GM23338 (cell line): ENCODE results near the gene PXDN. TPM values are rescaled to one million over a fixed set of nuclear protein-coding genes. Genes with fewer than 3 reads are reported as not detected.
"Not testable (repeated sequence)": the region's sequence is repeated elsewhere in the genome, so short reads cannot be mapped to it uniquely, and the experiment has no call there.

Experiments used
- ATAC-seq: fragments of 200-7000 bp; cut with Tn5 transposase; 3 replicates; pipeline ENCODE4 v1.9.1; 2020
- DNase-seq: peaks from one replicate; pipeline ENCODE4 v3.0.0-alpha.2; 2015; ENCODE audit warnings: low spot score
- H2AFZ ChIP-seq: fragments of 200-600 bp; sonication (generic); 2 replicates; pipeline ENCODE4 v1.8.0; 2016; ENCODE audit warnings: antibody characterized with exemption, mild to moderate bottlenecking, moderate library complexity
- H3F3A ChIP-seq: fragments of 200-600 bp; sonication (generic); replicated peaks from 2 replicates; pipeline ENCODE4 v1.8.0; 2017; ENCODE audit warnings: antibody characterized with exemption, mixed run types, low read depth
- H3K27ac ChIP-seq: fragments of 200-600 bp; sonication (generic); 2 replicates; pipeline ENCODE4 v1.6.1; 2016; ENCODE audit warnings: low read depth
- H3K27me3 ChIP-seq: fragments of 200-600 bp; sonication (generic); 2 replicates; pipeline ENCODE4 v1.8.0; 2016; ENCODE audit warnings: mild to moderate bottlenecking, mixed run types, moderate library complexity; ENCODE audit not compliant: insufficient read depth
- H3K36me3 ChIP-seq: fragments of 200-600 bp; sonication (generic); 2 replicates; pipeline ENCODE4 v1.8.0; 2016; ENCODE audit warnings: mild to moderate bottlenecking; ENCODE audit not compliant: insufficient read depth
- H3K4me1 ChIP-seq: fragments of 200-600 bp; sonication (generic); 2 replicates; pipeline ENCODE4 v1.8.0; 2016; ENCODE audit warnings: mild to moderate bottlenecking, moderate library complexity; ENCODE audit not compliant: insufficient read depth
- H3K4me2 ChIP-seq: fragments of 200-600 bp; sonication (generic); 2 replicates; pipeline ENCODE4 v1.7.1; 2017; ENCODE audit warnings: mixed run types
- H3K4me3 ChIP-seq: fragments of 200-600 bp; sonication (generic); 2 replicates; pipeline ENCODE4 v1.6.1; 2016; ENCODE audit warnings: mixed run types
- H3K79me2 ChIP-seq: fragments of 200-600 bp; sonication (generic); replicated peaks from 2 replicates; pipeline ENCODE4 v1.8.0; 2017; ENCODE audit warnings: mild to moderate bottlenecking; ENCODE audit not compliant: insufficient read depth
- H3K9me2 ChIP-seq: fragments of 200-600 bp; sonication (generic); 2 replicates; pipeline ENCODE4 v1.8.0; 2017; ENCODE audit not compliant: insufficient read depth
- H4K20me1 ChIP-seq: fragments of 200-600 bp; sonication (generic); replicated peaks from 2 replicates; pipeline ENCODE4 v1.8.0; 2017; ENCODE audit warnings: mild to moderate bottlenecking; ENCODE audit not compliant: insufficient read depth
- H3K27ac Mint-ChIP-seq: 2 replicates; pipeline ENCODE4 v1.8.0; 2020; ENCODE audit warnings: inconsistent platforms, mild to moderate bottlenecking, moderate library complexity, mixed read lengths
- H3K27me3 Mint-ChIP-seq: 3 replicates; pipeline ENCODE4 v1.8.0; 2022; ENCODE audit warnings: low read depth, mild to moderate bottlenecking, moderate library complexity, mixed read lengths, inconsistent platforms; ENCODE audit not compliant: insufficient read depth, poor library complexity
- H3K36me3 Mint-ChIP-seq: 3 replicates; pipeline ENCODE4 v1.8.0; 2021; ENCODE audit warnings: low read depth, mild to moderate bottlenecking, inconsistent platforms, moderate library complexity, mixed read lengths
- H3K4me1 Mint-ChIP-seq: 3 replicates; pipeline ENCODE4 v1.8.0; 2020; ENCODE audit warnings: mild to moderate bottlenecking, inconsistent platforms, mixed read lengths
- H3K4me3 Mint-ChIP-seq: 3 replicates; pipeline ENCODE4 v1.8.0; 2021; ENCODE audit warnings: moderate library complexity, mild to moderate bottlenecking, inconsistent platforms, mixed read lengths
- H3K9me3 Mint-ChIP-seq: 3 replicates; pipeline ENCODE4 v1.8.0; 2020; ENCODE audit warnings: moderate library complexity, mild to moderate bottlenecking, inconsistent platforms, mixed read lengths
- CREB1 ChIP-seq: fragments of 250-450 bp; sonication (Bioruptor Pico); IDR thresholded peaks from 2 replicates; pipeline ENCODE4 v1.5.0; 2020; ENCODE audit warnings: low read depth, mild to moderate bottlenecking, moderate library complexity
- CTCF ChIP-seq, 2 experiments: fragments of 200-600 bp in 1 of 2; sonication (generic) in 1 of 2; conservative IDR thresholded peaks; 2 replicates each; pipeline versions ENCODE4 v1.5.1 to v1.6.1; 2016 to 2017; ENCODE audit warnings: antibody characterized with exemption in 2 of 2, low read depth in 2 of 2, mild to moderate bottlenecking in 2 of 2, moderate library complexity in 1 of 2
- ETS1 ChIP-seq: IDR thresholded peaks from 2 replicates; pipeline ENCODE4 v1.6.1; 2016; ENCODE audit warnings: antibody characterized with exemption
- EZH2 ChIP-seq: fragments of 200-600 bp; sonication (generic); IDR thresholded peaks from one replicate; pipeline ENCODE4 v1.8.0; 2017; ENCODE audit warnings: antibody characterized with exemption, mild to moderate bottlenecking, low read depth; ENCODE audit not compliant: unreplicated experiment
- JUNB ChIP-seq: IDR thresholded peaks from one replicate; pipeline ENCODE4 v1.6.1; 2016; ENCODE audit warnings: antibody characterized with exemption; ENCODE audit not compliant: unreplicated experiment
- NANOG ChIP-seq: IDR thresholded peaks from 2 replicates; pipeline ENCODE4 v1.6.1; 2016; ENCODE audit warnings: antibody characterized with exemption, borderline replicate concordance
- REST ChIP-seq: IDR thresholded peaks from one replicate; pipeline ENCODE4 v1.6.1; 2018; ENCODE audit warnings: antibody characterized with exemption; ENCODE audit not compliant: unreplicated experiment
- ZNF331 ChIP-seq: fragments of 250-450 bp; sonication (Bioruptor Pico); IDR thresholded peaks from 2 replicates; pipeline ENCODE4 v1.5.0; 2020; ENCODE audit warnings: low read depth, mild to moderate bottlenecking, moderate library complexity
- polyA plus RNA-seq: library from polyadenylated mRNA; unstranded; fragments of >200 nt; fragmentation: Nextera tagmentation; extraction: Ambion mirVana; gene quantifications from 2 replicates; pipeline ENCODE4 v1.2.1, GENCODE V29; 2016
- total RNA-seq: library from RNA; depleted of rRNA; stranded (reverse); fragments of >200 nt; shearing (Covaris generic); gene quantifications from 2 replicates; pipeline ENCODE4 v1.2.3, GENCODE V29; 2014

Gene PXDN
- total and polyA plus RNA-seq, 2 experiments from 2014 or later: 42.2 to 225 TPM

GRCh38 chr2:1733298-1733697 is 11.0 kb downstream of the PXDN start:
- not testable (repeated sequence) for H3K4me3 Mint-ChIP-seq, H3K27me3 Mint-ChIP-seq, H3K27ac Mint-ChIP-seq, H3K9me2 ChIP-seq, H3K36me3 ChIP-seq, H3K27ac ChIP-seq, H3K27me3 ChIP-seq, H3K4me2 ChIP-seq, H3F3A ChIP-seq, H3K4me3 ChIP-seq, ATAC-seq, H2AFZ ChIP-seq, DNase-seq
- Histone ChIP-seq H3K4me1 (peaks cover 35% of the 10 kb centered on the region), H3K79me2 (peaks cover 100% of the 10 kb centered on the region), H4K20me1 (peaks cover 29% of the 10 kb centered on the region; the same call in 1 of the 2 replicates)
- peaks cover 47% of the 10 kb centered on the region for H3K36me3 Mint-ChIP-seq
- peaks cover 42% of the 10 kb centered on the region for H3K4me1 Mint-ChIP-seq
- peaks cover 21% of the 10 kb centered on the region; the same call in 2 of the 3 replicates for H3K9me3 Mint-ChIP-seq

- ATAC-seq (peak; percentile 35), DNase-seq (no peak)
- H3K27me3 ChIP-seq: no peaks in the 10 kb centered on the region
- no peaks in the 10 kb centered on the region for H3K36me3 ChIP-seq
- TF ChIP-seq NANOG: no peak
- TF ChIP-seq CTCF (conservative IDR thresholded peaks at IDR 0.05; ENCODE audit: low read depth in 2 of 2): no peak
- TF ChIP-seq ETS1: no peak
- no peak for TF ChIP-seq CREB1 (CRISPR knock-in tag)
- peaks cover 100% of the 10 kb centered on the region for H3K79me2 ChIP-seq
- Mint-ChIP-seq H3K27ac (no peak overlapping the region; the same call in 1 of the 2 replicates), H3K4me3 (no peak overlapping the region), H3K4me1 (peaks cover 53% of the 10 kb centered on the region), H3K27me3 (no peaks in the 10 kb centered on the region), H3K36me3 (peaks cover 45% of the 10 kb centered on the region), H3K9me3 (peaks cover 21% of the 10 kb centered on the region; the same call in 2 of the 3 replicates)
- 0 out of 2 replicates have a peak overlapping the region, but pooled peaks have one; percentile 6 for H3K4me2 ChIP-seq
- H2AFZ ChIP-seq: no peak overlapping the region
- peaks cover 37% of the 10 kb centered on the region for H3K4me1 ChIP-seq
- H3K27ac ChIP-seq: peak overlapping the region; percentile 15; the same call in 1 of the 2 replicates
- peaks cover 32% of the 10 kb centered on the region; the same call in 1 of the 2 replicates for H4K20me1 ChIP-seq
- no peak overlapping the region for H3K4me3 ChIP-seq
- no peaks in the 10 kb centered on the region for H3K9me2 ChIP-seq
- 0 out of 2 replicates have a peak, but pooled peaks cover 9% of the 10 kb centered on the region for H3F3A ChIP-seq
Measured at GRCh38 chr2:1731963-1732768, 12.1 kb downstream of the PXDN start.

GRCh38 chr2:1731447-1731962 is 12.8 kb downstream of the PXDN start:
- Histone ChIP-seq H3K36me3 (no peaks in the 10 kb centered on the region), H3F3A (0 out of 2 replicates have a peak, but pooled peaks cover 9% of the 10 kb centered on the region), H3K79me2 (peaks cover 100% of the 10 kb centered on the region), H4K20me1 (peaks cover 34% of the 10 kb centered on the region; the same call in 1 of the 2 replicates), H3K27me3 (no peaks in the 10 kb centered on the region), H3K4me3 (no peak overlapping the region), H3K4me1 (peaks cover 37% of the 10 kb centered on the region), H3K27ac (peak overlapping the region; percentile 15; the same call in 1 of the 2 replicates), H2AFZ (no peak overlapping the region), H3K4me2 (0 out of 2 replicates have a peak overlapping the region, but pooled peaks have one; percentile 6), H3K9me2 (no peaks in the 10 kb centered on the region)
- DNase-seq (no peak), ATAC-seq (peak; percentile 9)
- Mint-ChIP-seq H3K27me3 (no peaks in the 10 kb centered on the region), H3K4me1 (peaks cover 58% of the 10 kb centered on the region), H3K9me3 (peaks cover 21% of the 10 kb centered on the region; the same call in 2 of the 3 replicates), H3K27ac (no peak overlapping the region; the same call in 1 of the 2 replicates), H3K36me3 (peaks cover 48% of the 10 kb centered on the region), H3K4me3 (no peak overlapping the region)
- TF ChIP-seq ZNF331 (CRISPR knock-in tag) (no peak), EZH2 (no peak), NANOG (no peak), ETS1 (no peak), CREB1 (CRISPR knock-in tag) (no peak), JUNB (no peak), REST (no peak)
